Hepatocyte (in vitro differentiated cells): ENCODE results near the gene RRP7A. TPM values are rescaled to one million over a fixed set of nuclear protein-coding genes. Genes with fewer than 3 reads are reported as not detected.

ENCODE experiments used
- DNase-seq: peaks from one replicate; pipeline ENCODE4 v3.0.0-alpha.2; 2016; ENCODE audit warnings: low spot score
- H2AFZ ChIP-seq: fragments of 200-600 bp; sonication (generic); 2 replicates; pipeline ENCODE4 v1.6.0; 2016; ENCODE audit warnings: antibody characterized with exemption, mild to moderate bottlenecking
- H3K27ac ChIP-seq: fragments of 200-600 bp; sonication (generic); 2 replicates; pipeline ENCODE4 v1.5.1; 2016; ENCODE audit warnings: mild to moderate bottlenecking
- H3K27me3 ChIP-seq: fragments of 200-600 bp; sonication (generic); 2 replicates; pipeline ENCODE4 v1.6.1; 2016
- H3K36me3 ChIP-seq: fragments of 200-600 bp; sonication (generic); replicated peaks from 2 replicates; pipeline ENCODE4 v1.5.1; 2016; ENCODE audit warnings: low read depth; ENCODE audit not compliant: insufficient read depth
- H3K4me1 ChIP-seq: fragments of 200-600 bp; sonication (generic); 2 replicates; pipeline ENCODE4 v1.5.1; 2016; ENCODE audit warnings: mild to moderate bottlenecking, moderate library complexity; ENCODE audit not compliant: insufficient read depth
- H3K4me2 ChIP-seq: fragments of 200-600 bp; sonication (generic); 2 replicates; pipeline ENCODE4 v1.6.0; 2016
- H3K4me3 ChIP-seq: fragments of 200-600 bp; sonication (generic); 2 replicates; pipeline ENCODE4 v1.5.1; 2016; ENCODE audit warnings: mild to moderate bottlenecking
- H3K79me2 ChIP-seq: fragments of 200-600 bp; sonication (generic); 2 replicates; pipeline ENCODE4 v1.6.0; 2017; ENCODE audit warnings: mild to moderate bottlenecking
- H3K9me2 ChIP-seq: fragments of 200-600 bp; sonication (generic); replicated peaks from 2 replicates; pipeline ENCODE4 v1.6.0; 2017; ENCODE audit warnings: mild to moderate bottlenecking; ENCODE audit not compliant: insufficient read depth
- H3K9me3 ChIP-seq: fragments of 200-600 bp; sonication (generic); 2 replicates; pipeline ENCODE4 v1.5.1; 2016; ENCODE audit warnings: low read depth, mild to moderate bottlenecking
- H4K20me1 ChIP-seq: fragments of 200-600 bp; sonication (generic); 2 replicates; pipeline ENCODE4 v1.6.0; 2016; ENCODE audit warnings: mild to moderate bottlenecking; ENCODE audit not compliant: insufficient read depth, poor library complexity, severe bottlenecking
- CTCF ChIP-seq: fragments of 200-600 bp; sonication (generic); IDR thresholded peaks from 2 replicates; pipeline ENCODE4 v1.5.1; 2016; ENCODE audit warnings: antibody characterized with exemption, mild to moderate bottlenecking; ENCODE audit not compliant: poor library complexity
- EZH2 ChIP-seq: fragments of 200-600 bp; sonication (generic); IDR thresholded peaks from 2 replicates; pipeline ENCODE4 v1.6.1; 2016; ENCODE audit warnings: antibody characterized with exemption, mild to moderate bottlenecking, borderline replicate concordance
- EZH2phosphoT487 ChIP-seq: fragments of 200-600 bp; sonication (generic); IDR thresholded peaks from one replicate; pipeline ENCODE4 v1.6.1; 2018; ENCODE audit warnings: antibody characterized with exemption, mild to moderate bottlenecking, low read depth, moderate library complexity; ENCODE audit not compliant: unreplicated experiment, severe bottlenecking
- WGBS: methylation state at CpG from one replicate; pipeline ENCODE4 v1.1.6; 2016; ENCODE audit warnings: low lambda C conversion rate; ENCODE audit errors: missing lambda C conversion rate; 5-methylcytosine and 5-hydroxymethylcytosine counted together
- polyA plus RNA-seq: library from polyadenylated mRNA; unstranded; fragments of >200 nt; fragmentation: Nextera tagmentation; extraction: Ambion mirVana; gene quantifications from 2 replicates; pipeline ENCODE4 v1.2.1, GENCODE V29; 2016
- total RNA-seq: library from RNA; depleted of rRNA; stranded (reverse); fragments of >200 nt; gene quantifications from 2 replicates; pipeline ENCODE4 v1.2.3, GENCODE V29; 2014

The RRP7A gene
- total and polyA plus RNA-seq, 2 experiments from 2014 or later: 27.6 to 51.6 TPM

DNA sequence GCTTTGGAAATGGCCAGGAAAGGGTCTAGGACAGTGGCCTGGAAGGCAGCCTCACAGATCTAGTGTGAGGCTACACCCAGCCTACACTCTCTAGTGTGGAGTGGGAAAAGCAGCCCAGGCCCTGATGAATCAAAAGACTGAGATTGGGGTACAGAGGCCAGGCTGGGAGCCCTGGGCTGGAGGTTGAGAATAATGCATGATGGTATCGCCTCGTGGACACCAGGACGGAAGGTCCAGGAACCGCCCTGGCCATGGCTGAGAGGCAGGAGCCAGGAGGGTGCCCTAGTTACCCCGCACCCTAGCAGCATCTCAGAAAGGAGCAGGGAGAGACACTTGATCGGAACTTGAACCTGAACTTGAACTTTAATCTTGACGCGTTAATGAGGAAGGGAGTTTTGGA is 46.9 kb downstream of the RRP7A start:
- H2AFZ ChIP-seq: no peak overlapping the region

GRCh38 chr22:42471441-42471840 is 48.2 kb downstream of the RRP7A start:
- H3K4me3 ChIP-seq: no peak overlapping the region

More for the DNA sequence above, 46.9 kb downstream of the RRP7A start:
- no peak for DNase-seq
- Histone ChIP-seq H3K4me1 (no peaks in the 10 kb centered on the region), H3K4me2 (no peak overlapping the region), H4K20me1 (no peaks in the 10 kb centered on the region), H3K9me2 (no peaks in the 10 kb centered on the region), H3K27me3 (no peaks in the 10 kb centered on the region), H3K36me3 (no peaks in the 10 kb centered on the region), H3K4me3 (no peak overlapping the region), H3K9me3 (no peaks in the 10 kb centered on the region), H3K27ac (no peak overlapping the region), H3K79me2 (no peaks in the 10 kb centered on the region)
- TF ChIP-seq CTCF: no peak
- WGBS: 95% methylated on average over 8 of the region's 8 CpGs

DNA sequence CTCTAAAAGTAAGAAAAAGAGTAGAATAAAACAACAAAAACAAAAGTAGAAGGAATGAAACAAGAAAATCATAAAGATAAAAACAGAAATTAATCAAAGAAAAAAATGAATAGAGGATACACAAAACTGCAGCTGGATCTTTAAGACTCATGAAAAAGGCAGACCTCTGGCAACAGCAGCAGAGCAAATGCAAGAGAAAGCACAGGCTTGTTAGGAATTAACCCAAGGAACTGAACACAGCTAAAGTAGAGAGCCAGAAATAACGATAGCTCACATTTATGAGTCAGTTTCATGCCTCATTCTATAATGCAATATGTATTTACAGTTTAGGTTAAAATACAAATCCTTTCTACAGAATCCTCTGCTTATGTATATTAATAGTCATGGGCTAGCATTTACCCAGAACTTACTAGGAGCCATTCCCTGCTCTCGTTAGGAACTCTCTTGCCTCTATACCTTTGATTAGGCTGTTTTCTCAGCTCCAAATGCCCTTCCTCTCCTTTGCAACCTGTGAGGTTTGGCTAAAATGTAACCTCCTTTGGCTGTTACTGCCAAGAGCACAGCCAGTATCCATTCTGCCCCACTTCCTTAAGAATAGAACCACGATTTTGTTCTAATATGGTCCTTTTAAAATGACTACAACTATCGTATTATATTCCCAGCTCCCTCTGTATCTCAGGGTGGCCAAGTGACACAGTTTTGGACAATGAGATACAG is 49.1 kb downstream of the RRP7A start:
- TF ChIP-seq EZH2: no peak
- no peak for TF ChIP-seq CTCF
- TF ChIP-seq EZH2phosphoT487: no peak
- DNase-seq: no peak
- Histone ChIP-seq H3K4me1 (no peaks in the 10 kb centered on the region), H4K20me1 (no peaks in the 10 kb centered on the region), H3K4me2 (no peak overlapping the region), H3K9me3 (no peaks in the 10 kb centered on the region), H3K9me2 (no peaks in the 10 kb centered on the region), H3K4me3 (no peak overlapping the region), H3K27ac (no peak overlapping the region), H2AFZ (no peak overlapping the region), H3K79me2 (no peaks in the 10 kb centered on the region), H3K36me3 (no peaks in the 10 kb centered on the region), H3K27me3 (no peaks in the 10 kb centered on the region)
- WGBS: 73% methylated on average over 4 of the region's 4 CpGs

More at GRCh38 chr22:42471441-42471840, 48.2 kb downstream of the RRP7A start:
- Histone ChIP-seq H3K9me2 (no peaks in the 10 kb centered on the region), H3K36me3 (no peaks in the 10 kb centered on the region), H3K9me3 (no peaks in the 10 kb centered on the region), H4K20me1 (no peaks in the 10 kb centered on the region), H3K4me1 (no peaks in the 10 kb centered on the region), H3K27ac (no peak overlapping the region), H3K27me3 (no peaks in the 10 kb centered on the region), H3K79me2 (no peaks in the 10 kb centered on the region), H3K4me2 (no peak overlapping the region), H2AFZ (no peak overlapping the region)
- WGBS: 92% methylated on average over 1 of the region's 1 CpG
- DNase-seq: no peak
- TF ChIP-seq EZH2phosphoT487: no peak
- TF ChIP-seq CTCF: no peak
- no peak for TF ChIP-seq EZH2

GRCh38 chr22:42468841-42469240 is 50.8 kb downstream of the RRP7A start:
- Histone ChIP-seq H3K9me3 (no peaks in the 10 kb centered on the region), H3K27me3 (no peaks in the 10 kb centered on the region), H3K9me2 (no peaks in the 10 kb centered on the region), H3K4me2 (no peak overlapping the region), H2AFZ (no peak overlapping the region), H3K4me3 (no peak overlapping the region), H4K20me1 (no peaks in the 10 kb centered on the region), H3K27ac (no peak overlapping the region), H3K4me1 (no peaks in the 10 kb centered on the region), H3K79me2 (no peaks in the 10 kb centered on the region), H3K36me3 (no peaks in the 10 kb centered on the region)
- TF ChIP-seq EZH2phosphoT487 (no peak), EZH2 (no peak), CTCF (no peak)
- no peak for DNase-seq
- 93% methylated on average over 2 of the region's 2 CpGs for WGBS
